BJ (cell line): ENCODE results near the gene C15orf39. TPM values are rescaled to one million over a fixed set of nuclear protein-coding genes. Genes with fewer than 3 reads are reported as not detected.

Source experiments
- CTCF ChIA-PET: fragments of 350-600 bp; formaldehyde crosslinking; extraction: SDS; loops from one replicate; lab custom pipeline; 2021; ENCODE audit warnings: antibody characterized with exemption, inconsistent platforms; lab: Yijun Ruan, JAX
- POLR2A ChIA-PET: fragments of 300-600 bp; sonication (Branson Sonifier 250); formaldehyde crosslinking; extraction: SDS; loops from one replicate; lab custom pipeline; 2021; ENCODE audit warnings: antibody characterized with exemption; lab: Charles Lee
- DNase-seq: peaks from one replicate; pipeline ENCODE4 v3.0.0-alpha.2; 2011; ENCODE audit warnings: low read depth
- H3K27me3 ChIP-seq: 2 replicates; pipeline ENCODE4 v1.6.0; 2011; ENCODE audit warnings: low read length; ENCODE audit not compliant: control insufficient read depth, insufficient read depth
- H3K36me3 ChIP-seq: 2 replicates; pipeline ENCODE4 v1.5.1; 2011; ENCODE audit warnings: low read length; ENCODE audit not compliant: control insufficient read depth, insufficient read depth
- H3K4me3 ChIP-seq: 2 replicates; pipeline ENCODE4 v1.5.1; 2011; ENCODE audit warnings: low read depth, mild to moderate bottlenecking, control low read depth, low read length
- polyA plus RNA-seq: library from polyadenylated mRNA; depleted of rRNA; stranded (reverse); fragments of >200 nt; gene quantifications from 2 replicates; pipeline ENCODE4 v1.2.3, GENCODE V29; 2011
- TF ChIP-seq, protein P1 (sequence below): IDR thresholded peaks from 2 replicates; pipeline ENCODE4 v1.5.1; 2011; ENCODE audit warnings: low read depth, mild to moderate bottlenecking, control low read depth, inconsistent platforms, low read length, moderate library complexity; ENCODE audit not compliant: insufficient read depth

C15orf39 gene
- polyA plus RNA-seq, 1 experiment, result 4.5 TPM

DNA sequence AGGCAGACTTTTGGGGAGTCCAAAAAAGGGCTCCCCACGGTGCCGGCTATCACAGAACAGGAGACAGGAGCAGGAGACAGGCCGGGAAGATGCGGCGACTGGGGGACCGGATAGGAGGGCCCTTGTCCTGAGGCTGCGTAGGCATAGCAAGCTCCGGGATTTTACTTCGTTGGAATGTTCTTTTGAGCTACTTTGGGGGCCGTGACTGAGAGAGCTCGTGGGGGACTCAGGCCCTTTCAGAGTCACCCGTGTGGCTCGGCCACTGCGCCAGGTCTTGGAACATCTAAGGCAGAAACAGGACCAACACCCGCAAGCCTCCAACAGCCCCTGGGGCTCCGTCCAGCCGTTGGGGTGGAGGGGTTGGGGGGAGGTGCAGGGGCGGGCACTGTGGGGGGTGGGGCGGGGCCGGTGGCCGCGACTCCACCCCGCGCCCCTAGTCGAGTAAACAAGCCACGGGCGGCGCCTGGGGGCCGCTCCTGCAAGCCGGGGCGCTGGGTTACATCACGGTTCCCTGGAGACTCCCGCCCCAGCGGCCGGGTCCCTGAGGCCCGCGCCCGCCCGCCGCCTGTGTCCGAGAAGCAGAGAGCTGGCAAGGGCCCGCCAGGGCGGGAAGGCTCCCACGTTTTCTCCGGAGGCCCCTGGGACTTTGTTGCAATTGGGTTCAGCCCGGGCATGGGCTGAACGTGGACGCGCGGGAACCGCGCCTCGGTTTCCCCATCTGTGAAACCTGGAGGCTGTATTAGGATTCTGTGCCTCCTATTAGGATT lies 23.3 kb upstream of the C15orf39 start:
- Histone ChIP-seq H3K4me3 (no peak overlapping the region), H3K27me3 (peaks cover 6% of the 10 kb centered on the region), H3K36me3 (no peaks in the 10 kb centered on the region)
- CTCF ChIA-PET, result no interaction called here
- DNase-seq, result no peak
- POLR2A ChIA-PET, result no interaction called here
- TF ChIP-seq, protein P1, sequence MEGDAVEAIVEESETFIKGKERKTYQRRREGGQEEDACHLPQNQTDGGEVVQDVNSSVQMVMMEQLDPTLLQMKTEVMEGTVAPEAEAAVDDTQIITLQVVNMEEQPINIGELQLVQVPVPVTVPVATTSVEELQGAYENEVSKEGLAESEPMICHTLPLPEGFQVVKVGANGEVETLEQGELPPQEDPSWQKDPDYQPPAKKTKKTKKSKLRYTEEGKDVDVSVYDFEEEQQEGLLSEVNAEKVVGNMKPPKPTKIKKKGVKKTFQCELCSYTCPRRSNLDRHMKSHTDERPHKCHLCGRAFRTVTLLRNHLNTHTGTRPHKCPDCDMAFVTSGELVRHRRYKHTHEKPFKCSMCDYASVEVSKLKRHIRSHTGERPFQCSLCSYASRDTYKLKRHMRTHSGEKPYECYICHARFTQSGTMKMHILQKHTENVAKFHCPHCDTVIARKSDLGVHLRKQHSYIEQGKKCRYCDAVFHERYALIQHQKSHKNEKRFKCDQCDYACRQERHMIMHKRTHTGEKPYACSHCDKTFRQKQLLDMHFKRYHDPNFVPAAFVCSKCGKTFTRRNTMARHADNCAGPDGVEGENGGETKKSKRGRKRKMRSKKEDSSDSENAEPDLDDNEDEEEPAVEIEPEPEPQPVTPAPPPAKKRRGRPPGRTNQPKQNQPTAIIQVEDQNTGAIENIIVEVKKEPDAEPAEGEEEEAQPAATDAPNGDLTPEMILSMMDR, result no peak

DNA sequence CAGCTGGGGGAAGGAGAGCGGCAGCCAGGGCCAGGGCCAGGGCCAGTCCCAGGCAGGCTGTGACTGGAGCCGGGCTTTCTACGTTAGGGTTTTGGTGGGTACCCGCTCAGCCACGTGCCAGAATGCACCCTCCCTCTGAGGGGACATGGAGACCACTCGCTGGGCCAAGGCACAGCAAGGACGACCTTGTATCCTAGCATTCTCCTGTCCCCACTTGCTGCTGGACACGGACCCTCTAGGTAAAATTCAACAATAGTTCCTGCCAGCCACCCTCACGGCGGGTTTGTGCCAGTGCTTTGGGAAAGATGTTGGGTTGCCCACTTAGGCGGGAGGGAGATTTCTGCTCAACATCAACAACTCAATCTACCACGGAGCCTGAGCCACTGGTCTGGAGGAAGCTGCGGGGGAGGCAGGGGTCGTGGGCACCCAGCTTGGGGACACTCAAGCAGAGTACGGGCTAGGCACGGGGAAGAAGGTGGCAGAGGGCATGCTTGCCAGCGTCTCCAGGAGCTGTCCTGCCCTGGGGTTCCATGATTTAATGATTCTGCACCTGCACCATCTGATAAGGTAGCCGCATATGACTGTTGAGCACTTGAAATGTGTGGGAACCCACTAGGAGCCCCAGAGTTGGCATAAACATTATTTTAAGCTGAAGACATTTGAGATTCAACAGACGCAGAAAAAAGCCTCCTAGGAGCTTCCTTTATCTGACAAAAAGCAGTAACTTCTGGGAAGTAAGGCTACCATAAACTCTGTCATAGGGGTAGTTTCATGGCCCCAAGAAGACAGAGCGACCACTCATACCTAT lies 22.5 kb upstream of the C15orf39 start:
- ChIA-PET POLR2A (no interaction called here), CTCF (interaction anchor here (1.3 to 1.9 kb wide), 2 partner anchors 12 to 23 kb away, joined by 4 to 6 read pairs; partner anchors contain the start of gene C15orf39)
- TF ChIP-seq, protein P1, result no peak
- Histone ChIP-seq H3K27me3 (peaks cover 6% of the 10 kb centered on the region), H3K36me3 (no peaks in the 10 kb centered on the region), H3K4me3 (no peak overlapping the region)
- DNase-seq, result no peak

DNA sequence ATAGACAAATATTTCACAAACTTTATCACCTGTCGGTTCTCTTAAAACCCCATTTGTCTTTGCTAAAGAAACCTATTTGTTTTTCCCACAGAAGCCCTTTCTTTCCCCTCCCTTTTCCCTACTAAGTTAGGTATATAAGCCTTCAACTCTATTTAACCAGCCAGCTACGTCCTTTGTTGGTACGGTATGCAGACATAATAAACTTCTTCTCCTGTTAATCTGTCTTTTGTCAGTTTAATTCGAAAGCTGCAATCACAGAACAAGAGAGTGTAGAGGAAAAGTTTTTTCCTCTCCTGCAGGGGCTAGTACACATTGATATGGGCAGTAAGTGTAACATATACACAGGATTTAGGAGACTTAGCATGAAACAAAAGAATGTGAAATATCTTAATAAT lies 21.9 kb upstream of the C15orf39 start:
- ChIA-PET CTCF (interaction anchor here (1.3 to 1.9 kb wide), 2 partner anchors 12 to 22 kb away, joined by 4 to 6 read pairs; partner anchors contain the start of gene C15orf39), POLR2A (no interaction called here)
- H3K36me3 ChIP-seq, result no peaks in the 10 kb centered on the region
- DNase-seq, result no peak
- peaks cover 8% of the 10 kb centered on the region for H3K27me3 ChIP-seq
- TF ChIP-seq, protein P1, result no peak
- no peak overlapping the region for H3K4me3 ChIP-seq

DNA sequence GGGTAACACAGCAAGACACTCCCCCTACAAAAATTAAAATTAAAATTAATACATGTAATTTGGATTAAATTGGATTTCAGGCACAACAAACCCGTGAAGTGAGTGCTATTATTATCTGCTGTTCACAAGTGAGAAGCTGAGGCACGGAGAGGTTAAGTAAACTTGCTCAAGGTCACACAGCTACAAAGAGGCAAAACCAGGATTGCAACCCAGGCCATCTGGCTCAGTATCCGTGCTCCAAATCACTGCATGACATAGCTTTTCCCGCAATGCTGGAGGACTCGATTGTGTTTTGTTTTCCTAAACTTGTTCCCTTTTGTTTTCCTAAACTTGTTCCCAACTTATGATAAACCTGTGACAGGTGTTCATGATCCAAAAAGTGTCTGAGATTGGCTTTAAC lies 19.9 kb upstream of the C15orf39 start:
- peaks cover 9% of the 10 kb centered on the region for H3K27me3 ChIP-seq
- DNase-seq, result no peak
- TF ChIP-seq, protein P1, result no peak
- ChIA-PET POLR2A (no interaction called here), CTCF (interaction anchor here (0.7 to 1.8 kb wide), 4 partner anchors 18 to 152 kb away, joined by 3 to 5 read pairs (median 4); partner anchors contain the start of gene C15orf39)
- no peaks in the 10 kb centered on the region for H3K36me3 ChIP-seq
- no peak overlapping the region for H3K4me3 ChIP-seq
